Iris pigment epithelial cell (primary cell): ENCODE results near the gene JAK1.
A peak's percentile ranks its signal among the peaks of the same experiment; 100 is the strongest.

Experiments used
- DNase-seq: peaks from one replicate; pipeline ENCODE4 v3.0.0-alpha.2; 2011; ENCODE audit warnings: low read depth

Gene JAK1

GRCh38 chr1:64892576-64893573 lies 73.5 kb downstream of the JAK1 start:
- peak; percentile 47 for DNase-seq

- DNase-seq = peak; percentile 38
Measured at GRCh38 chr1:64891448-64891825, 74.9 kb downstream of the JAK1 start.

GRCh38 chr1:64890699-64891447 lies 75.5 kb downstream of the JAK1 start:
- no peak for DNase-seq

GRCh38 chr1:64887689-64888217 lies 78.6 kb downstream of the JAK1 start:
- DNase-seq = no peak

GRCh38 chr1:64886877-64887276 lies 79.5 kb downstream of the JAK1 start:
- no peak for DNase-seq

GRCh38 chr1:64885648-64886047 lies 80.7 kb downstream of the JAK1 start:
- no peak for DNase-seq

- DNase-seq = peak; percentile 56
Measured at GRCh38 chr1:64884261-64885040, 81.9 kb downstream of the JAK1 start.

GRCh38 chr1:64882574-64883255 lies 83.6 kb downstream of the JAK1 start:
- no peak for DNase-seq

- peak; percentile 72 for DNase-seq
Measured at GRCh38 chr1:64881281-64881680, 85.1 kb downstream of the JAK1 start.

GRCh38 chr1:64880449-64880848 lies 85.9 kb downstream of the JAK1 start:
- DNase-seq = no peak

GRCh38 chr1:64878931-64879611 lies 87.3 kb downstream of the JAK1 start:
- peak; percentile 84 for DNase-seq

GRCh38 chr1:64878090-64878489 lies 88.3 kb downstream of the JAK1 start:
- DNase-seq = no peak

GRCh38 chr1:64877598-64877997 lies 88.8 kb downstream of the JAK1 start:
- no peak for DNase-seq

- no peak for DNase-seq
Measured at GRCh38 chr1:64877151-64877550, 89.2 kb downstream of the JAK1 start.

GRCh38 chr1:64875606-64876005 lies 90.7 kb downstream of the JAK1 start:
- no peak for DNase-seq

GRCh38 chr1:64875101-64875500 lies 91.2 kb downstream of the JAK1 start:
- DNase-seq = no peak

GRCh38 chr1:64874666-64875065 lies 91.7 kb downstream of the JAK1 start:
- DNase-seq = no peak

- no peak for DNase-seq
Measured at GRCh38 chr1:64873576-64873975, 92.8 kb downstream of the JAK1 start.

GRCh38 chr1:64872067-64872466 lies 94.3 kb downstream of the JAK1 start:
- no peak for DNase-seq

- no peak for DNase-seq
Measured at GRCh38 chr1:64871256-64871655, 95.1 kb downstream of the JAK1 start.

- DNase-seq = no peak
Measured at GRCh38 chr1:64867266-64867665, 99.1 kb downstream of the JAK1 start.
